ENCODE measurements around the gene GIT1. TPM values are rescaled to one million over a fixed set of nuclear protein-coding genes. Genes with fewer than 3 reads are reported as not detected.

Gene GIT1
- total and polyA plus RNA-seq, 9 of the 15 experiments (the other 6 are each of a cell fraction or from before 2014, with no cell fraction given), result 0.35 to 35.3 (median 17.1) TPM

DNA sequence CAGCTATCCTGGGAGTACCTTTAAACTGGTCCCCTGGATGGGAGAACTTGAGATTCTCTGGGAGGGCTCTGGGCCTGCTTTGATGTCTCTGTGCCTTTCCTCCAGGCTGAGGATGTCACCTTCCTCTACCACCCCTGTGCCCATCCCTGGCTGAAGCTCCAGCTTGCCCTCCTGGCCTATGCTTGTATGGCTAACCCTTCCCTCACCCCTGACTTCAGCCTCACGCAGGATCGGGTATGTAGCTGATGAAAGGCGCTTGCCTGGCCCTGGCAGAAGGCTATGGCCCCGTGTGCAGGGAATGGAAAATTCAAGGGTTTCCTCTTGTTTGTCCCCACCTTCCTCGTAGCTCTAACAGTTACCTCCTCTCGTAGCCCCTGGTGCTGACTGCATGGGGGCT is 18.0 kb downstream of the GIT1 start (continued):
- TF ChIP-seq RFX1 (IDR thresholded peaks at IDR 0.05) (no peak), ZNF75A (CRISPR knock-in tag; IDR thresholded peaks at IDR 0.05) (no peak)
- TF ChIP-seq, protein P1, sequence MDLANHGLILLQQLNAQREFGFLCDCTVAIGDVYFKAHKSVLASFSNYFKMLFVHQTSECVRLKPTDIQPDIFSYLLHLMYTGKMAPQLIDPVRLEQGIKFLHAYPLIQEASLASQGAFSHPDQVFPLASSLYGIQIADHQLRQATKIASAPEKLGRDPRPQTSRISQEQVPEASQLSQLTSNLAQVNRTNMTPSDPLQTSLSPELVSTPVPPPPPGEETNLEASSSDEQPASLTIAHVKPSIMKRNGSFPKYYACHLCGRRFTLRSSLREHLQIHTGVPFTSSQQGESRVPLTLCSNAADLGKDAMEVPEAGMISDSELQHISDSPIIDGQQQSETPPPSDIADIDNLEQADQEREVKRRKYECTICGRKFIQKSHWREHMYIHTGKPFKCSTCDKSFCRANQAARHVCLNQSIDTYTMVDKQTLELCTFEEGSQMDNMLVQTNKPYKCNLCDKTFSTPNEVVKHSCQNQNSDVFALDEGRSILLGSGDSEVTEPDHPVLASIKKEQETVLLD (IDR thresholded peaks at IDR 0.05), result no peak
- TF ChIP-seq, protein P2, sequence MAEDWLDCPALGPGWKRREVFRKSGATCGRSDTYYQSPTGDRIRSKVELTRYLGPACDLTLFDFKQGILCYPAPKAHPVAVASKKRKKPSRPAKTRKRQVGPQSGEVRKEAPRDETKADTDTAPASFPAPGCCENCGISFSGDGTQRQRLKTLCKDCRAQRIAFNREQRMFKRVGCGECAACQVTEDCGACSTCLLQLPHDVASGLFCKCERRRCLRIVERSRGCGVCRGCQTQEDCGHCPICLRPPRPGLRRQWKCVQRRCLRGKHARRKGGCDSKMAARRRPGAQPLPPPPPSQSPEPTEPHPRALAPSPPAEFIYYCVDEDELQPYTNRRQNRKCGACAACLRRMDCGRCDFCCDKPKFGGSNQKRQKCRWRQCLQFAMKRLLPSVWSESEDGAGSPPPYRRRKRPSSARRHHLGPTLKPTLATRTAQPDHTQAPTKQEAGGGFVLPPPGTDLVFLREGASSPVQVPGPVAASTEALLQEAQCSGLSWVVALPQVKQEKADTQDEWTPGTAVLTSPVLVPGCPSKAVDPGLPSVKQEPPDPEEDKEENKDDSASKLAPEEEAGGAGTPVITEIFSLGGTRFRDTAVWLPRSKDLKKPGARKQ (CRISPR knock-in tag; IDR thresholded peaks at IDR 0.05), result no peak

DNA sequence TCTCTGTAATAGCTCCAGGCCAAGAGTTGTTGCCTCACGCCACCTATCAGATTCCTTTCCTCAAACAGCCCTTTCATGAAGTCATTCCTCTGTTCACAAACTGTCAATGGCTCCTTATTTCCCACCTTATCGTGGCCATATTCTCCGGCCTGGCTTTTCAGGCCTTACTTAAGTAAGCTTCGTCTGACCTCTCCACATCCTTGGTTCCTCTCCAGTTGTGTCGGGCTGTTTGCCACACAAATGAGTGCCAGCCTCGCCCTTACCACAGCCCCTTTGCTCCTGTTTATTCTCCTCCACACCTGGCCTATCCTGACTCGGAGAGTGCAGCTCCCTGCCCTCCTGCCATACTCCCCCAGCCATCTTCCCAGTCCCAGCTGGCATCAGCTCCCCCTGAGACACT is 18.9 kb downstream of the GIT1 start:
- TSS peak; percentile 41 for BruUV-seq (replicated peaks)
- CTCF ChIA-PET (ENCODE audit: low intra/inter-chr PET ratio), result no interaction called here
- TF ChIP-seq, protein P3, sequence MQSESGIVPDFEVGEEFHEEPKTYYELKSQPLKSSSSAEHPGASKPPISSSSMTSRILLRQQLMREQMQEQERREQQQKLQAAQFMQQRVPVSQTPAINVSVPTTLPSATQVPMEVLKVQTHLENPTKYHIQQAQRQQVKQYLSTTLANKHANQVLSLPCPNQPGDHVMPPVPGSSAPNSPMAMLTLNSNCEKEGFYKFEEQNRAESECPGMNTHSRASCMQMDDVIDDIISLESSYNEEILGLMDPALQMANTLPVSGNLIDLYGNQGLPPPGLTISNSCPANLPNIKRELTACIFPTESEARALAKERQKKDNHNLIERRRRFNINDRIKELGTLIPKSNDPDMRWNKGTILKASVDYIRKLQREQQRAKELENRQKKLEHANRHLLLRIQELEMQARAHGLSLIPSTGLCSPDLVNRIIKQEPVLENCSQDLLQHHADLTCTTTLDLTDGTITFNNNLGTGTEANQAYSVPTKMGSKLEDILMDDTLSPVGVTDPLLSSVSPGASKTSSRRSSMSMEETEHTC (IDR thresholded peaks at IDR 0.05), result no peak
- TF ChIP-seq, protein P4, sequence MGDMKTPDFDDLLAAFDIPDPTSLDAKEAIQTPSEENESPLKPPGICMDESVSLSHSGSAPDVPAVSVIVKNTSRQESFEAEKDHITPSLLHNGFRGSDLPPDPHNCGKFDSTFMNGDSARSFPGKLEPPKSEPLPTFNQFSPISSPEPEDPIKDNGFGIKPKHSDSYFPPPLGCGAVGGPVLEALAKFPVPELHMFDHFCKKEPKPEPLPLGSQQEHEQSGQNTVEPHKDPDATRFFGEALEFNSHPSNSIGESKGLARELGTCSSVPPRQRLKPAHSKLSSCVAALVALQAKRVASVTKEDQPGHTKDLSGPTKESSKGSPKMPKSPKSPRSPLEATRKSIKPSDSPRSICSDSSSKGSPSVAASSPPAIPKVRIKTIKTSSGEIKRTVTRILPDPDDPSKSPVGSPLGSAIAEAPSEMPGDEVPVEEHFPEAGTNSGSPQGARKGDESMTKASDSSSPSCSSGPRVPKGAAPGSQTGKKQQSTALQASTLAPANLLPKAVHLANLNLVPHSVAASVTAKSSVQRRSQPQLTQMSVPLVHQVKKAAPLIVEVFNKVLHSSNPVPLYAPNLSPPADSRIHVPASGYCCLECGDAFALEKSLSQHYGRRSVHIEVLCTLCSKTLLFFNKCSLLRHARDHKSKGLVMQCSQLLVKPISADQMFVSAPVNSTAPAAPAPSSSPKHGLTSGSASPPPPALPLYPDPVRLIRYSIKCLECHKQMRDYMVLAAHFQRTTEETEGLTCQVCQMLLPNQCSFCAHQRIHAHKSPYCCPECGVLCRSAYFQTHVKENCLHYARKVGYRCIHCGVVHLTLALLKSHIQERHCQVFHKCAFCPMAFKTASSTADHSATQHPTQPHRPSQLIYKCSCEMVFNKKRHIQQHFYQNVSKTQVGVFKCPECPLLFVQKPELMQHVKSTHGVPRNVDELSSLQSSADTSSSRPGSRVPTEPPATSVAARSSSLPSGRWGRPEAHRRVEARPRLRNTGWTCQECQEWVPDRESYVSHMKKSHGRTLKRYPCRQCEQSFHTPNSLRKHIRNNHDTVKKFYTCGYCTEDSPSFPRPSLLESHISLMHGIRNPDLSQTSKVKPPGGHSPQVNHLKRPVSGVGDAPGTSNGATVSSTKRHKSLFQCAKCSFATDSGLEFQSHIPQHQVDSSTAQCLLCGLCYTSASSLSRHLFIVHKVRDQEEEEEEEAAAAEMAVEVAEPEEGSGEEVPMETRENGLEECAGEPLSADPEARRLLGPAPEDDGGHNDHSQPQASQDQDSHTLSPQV (IDR thresholded peaks at IDR 0.05), result no peak
- TF ChIP-seq ZBTB17 (CRISPR knock-in tag; IDR thresholded peaks at IDR 0.05) (no peak), ILF3 (IDR thresholded peaks at IDR 0.05; ENCODE audit: borderline replicate concordance) (no peak), GTF2E2 (tag; IDR thresholded peaks at IDR 0.05) (no peak)
- TF ChIP-seq, protein P5, sequence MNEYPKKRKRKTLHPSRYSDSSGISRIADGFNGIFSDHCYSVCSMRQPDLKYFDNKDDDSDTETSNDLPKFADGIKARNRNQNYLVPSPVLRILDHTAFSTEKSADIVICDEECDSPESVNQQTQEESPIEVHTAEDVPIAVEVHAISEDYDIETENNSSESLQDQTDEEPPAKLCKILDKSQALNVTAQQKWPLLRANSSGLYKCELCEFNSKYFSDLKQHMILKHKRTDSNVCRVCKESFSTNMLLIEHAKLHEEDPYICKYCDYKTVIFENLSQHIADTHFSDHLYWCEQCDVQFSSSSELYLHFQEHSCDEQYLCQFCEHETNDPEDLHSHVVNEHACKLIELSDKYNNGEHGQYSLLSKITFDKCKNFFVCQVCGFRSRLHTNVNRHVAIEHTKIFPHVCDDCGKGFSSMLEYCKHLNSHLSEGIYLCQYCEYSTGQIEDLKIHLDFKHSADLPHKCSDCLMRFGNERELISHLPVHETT (CRISPR knock-in tag; conservative IDR thresholded peaks at IDR 0.05 in 1 of 2, IDR thresholded peaks at IDR 0.05 in 1 of 2), result no peak

More for the DNA sequence above, 18.9 kb downstream of the GIT1 start:
- Histone ChIP-seq H2AFZ (ENCODE audit: low read depth, low read length) (no peak overlapping the region), H3K4me1 (replicated peaks in 1 of 2; ENCODE audit: control insufficient read depth in 2 of 2, insufficient read depth in 2 of 2, low read length in 2 of 2) (peaks cover 3 to 68% of the 10 kb centered on the region in 2 experiments; a peak in 4 of 5 replicates), H3K36me3 (ENCODE audit: control insufficient read depth, insufficient read depth, low read length) (peaks cover 23% of the 10 kb centered on the region; the same call in 2 of the 3 replicates), H3K27ac (ENCODE audit: extremely low read depth, low read depth, low read length) (no peak overlapping the region), H3K9me3 (replicated peaks; ENCODE audit: control insufficient read depth, insufficient read depth, low read depth, low read length) (no peaks in the 10 kb centered on the region), H3K4me2 (ENCODE audit: insufficient read depth, low read length) (no peak overlapping the region), H3K79me2 (ENCODE audit: control insufficient read depth, insufficient read depth, low read length) (no peaks in the 10 kb centered on the region), H3K9ac (ENCODE audit: insufficient read depth in 1 of 2, low read depth in 2 of 2, low read length in 2 of 2) (no peak overlapping the region), H3K9me1 (ENCODE audit: control insufficient read depth, insufficient read depth, low read length) (peaks cover 3% of the 10 kb centered on the region), H4K20me1 (replicated peaks; ENCODE audit: control insufficient read depth, insufficient read depth, low read length) (no peaks in the 10 kb centered on the region), H3K4me3 (no peak overlapping the region), H3K27me3 (ENCODE audit: control insufficient read depth in 2 of 2, insufficient read depth in 2 of 2, low read length in 2 of 2) (no peaks in the 10 kb centered on the region)
- FAIRE-seq (no peak), DNase-seq (ENCODE audit: extremely low read depth in 1 of 4, low spot score in 3 of 4) (no peak), ATAC-seq (no peak)
- intact Hi-C loops (cut with micrococcal nuclease) (no loop called here), in situ Hi-C loops (cut with MboI) (no loop called here)
- POLR2A ChIA-PET, result no interaction called here
- WGBS (ENCODE audit: insufficient coverage, low coverage, missing lambda C conversion rate), result 74% methylated on average over 7 of the region's 7 CpGs

Measured in K562 (cell line).